A549 (cell line): ENCODE results near the gene CCDC33. TPM values are rescaled to one million over a fixed set of nuclear protein-coding genes. Genes with fewer than 3 reads are reported as not detected.

ENCODE experiments used
- ATAC-seq, 2 experiments: fragments of 200-7000 bp in 1 of 2; fragments of >200 bp in 1 of 2; cut with Nextera tagmentation in 1 of 2; cut with Tn5 transposase in 1 of 2; 3 replicates each; pipeline versions ENCODE4 v1.8.0 to v1.9.1; 2018 to 2020; ENCODE audit warnings: mild to moderate bottlenecking in 1 of 2, moderate library complexity in 1 of 2
- CTCF ChIA-PET: fragments of 300-600 bp; sonication (Branson Sonifier 250); formaldehyde crosslinking; extraction: SDS; loops from one replicate; lab custom pipeline; 2021; ENCODE audit warnings: antibody characterized with exemption, inconsistent platforms; lab: Yijun Ruan, JAX
- POLR2A ChIA-PET: fragments of 350-600 bp; formaldehyde crosslinking; extraction: SDS; loops from one replicate; lab custom pipeline; 2021; ENCODE audit warnings: antibody characterized with exemption, inconsistent platforms; lab: Yijun Ruan, JAX
- DNase-seq, 2 experiments: peaks; one replicate each; pipeline versions ENCODE4 v3.0.0 to v3.0.0-alpha.2; 2011 to 2016; ENCODE audit warnings: low read depth in 1 of 2, low spot score in 1 of 2
- FAIRE-seq: peaks from 2 replicates; lab custom pipeline; 2011; peaks lifted over from hg19 to GRCh38; lab: Jason Lieb, UNC
- H3K27ac ChIP-seq, 2 experiments: fragments of >200 bp; sonication (Bioruptor Twin); formaldehyde crosslinking; 3 replicates each; pipeline ENCODE4 v1.5.1; 2016 to 2017
- H3K4me1 ChIP-seq: fragments of >200 bp; sonication (Bioruptor Twin); formaldehyde crosslinking; 3 replicates; pipeline ENCODE4 v1.6.1; 2016
- H3K4me2 ChIP-seq: fragments of >200 bp; sonication (Bioruptor Twin); formaldehyde crosslinking; 3 replicates; pipeline ENCODE4 v1.6.1; 2016
- H3K4me3 ChIP-seq: fragments of >200 bp; sonication (Bioruptor Twin); formaldehyde crosslinking; 3 replicates; pipeline ENCODE4 v1.5.1; 2016
- H3K9me3 ChIP-seq: fragments of >200 bp; sonication (Bioruptor Twin); formaldehyde crosslinking; 3 replicates; pipeline ENCODE4 v1.6.1; 2016
- BCL3 ChIP-seq: fragments of >200 bp; sonication (Bioruptor Twin); formaldehyde crosslinking; IDR thresholded peaks from 3 replicates; pipeline ENCODE4 v1.6.1; 2016
- CBX2 ChIP-seq: fragments of 200-600 bp; sonication (generic); IDR thresholded peaks from 2 replicates; pipeline ENCODE4 v1.6.1; 2016; ENCODE audit warnings: low read depth, mild to moderate bottlenecking, borderline replicate concordance
- CTCF ChIP-seq: fragments of >200 bp; sonication (Bioruptor Twin); formaldehyde crosslinking; IDR thresholded peaks from 3 replicates; pipeline ENCODE4 v1.5.1; 2016
- EHF ChIP-seq: fragments of 250-450 bp; sonication (Bioruptor Pico); IDR thresholded peaks from 2 replicates; pipeline ENCODE4 v1.5.0; 2020; ENCODE audit warnings: mild to moderate bottlenecking
- EP300 ChIP-seq, 2 experiments: fragments of >200 bp; sonication (Bioruptor Twin); formaldehyde crosslinking; IDR thresholded peaks; 2 replicates in 1 of 2; 3 replicates in 1 of 2; pipeline ENCODE4 v1.6.1; 2016 to 2017
- ESRRA ChIP-seq: fragments of 150-350 bp; IDR thresholded peaks from 2 replicates; pipeline ENCODE4 v1.6.1; 2014; ENCODE audit warnings: mild to moderate bottlenecking, low read length, borderline replicate concordance
- FOSL2 ChIP-seq, 2 experiments: fragments of 450-650 bp in 1 of 2; fragments of >200 bp in 1 of 2; sonication (Bioruptor Twin) in 1 of 2; formaldehyde crosslinking; IDR thresholded peaks; 2 replicates each; pipeline versions ENCODE4 v1.5.0 to v1.6.1; 2016 to 2020; ENCODE audit warnings: mild to moderate bottlenecking in 1 of 2, moderate library complexity in 1 of 2
- FOXS1 ChIP-seq: fragments of 250-450 bp; sonication (Bioruptor Pico); IDR thresholded peaks from 2 replicates; pipeline ENCODE4 v1.5.0; 2020; ENCODE audit warnings: mild to moderate bottlenecking, moderate library complexity
- GATA3 ChIP-seq: IDR thresholded peaks from 2 replicates; pipeline ENCODE4 v1.6.1; 2012; ENCODE audit warnings: borderline replicate concordance
- HDAC2 ChIP-seq: fragments of 200-600 bp; sonication (generic); IDR thresholded peaks from 2 replicates; pipeline ENCODE4 v1.6.1; 2016
- HMGXB4 ChIP-seq: fragments of 250-450 bp; sonication (Bioruptor Pico); IDR thresholded peaks from 2 replicates; pipeline ENCODE4 v1.5.0; 2021; ENCODE audit warnings: mild to moderate bottlenecking, moderate library complexity, borderline replicate concordance
- HOXA7 ChIP-seq: fragments of 250-450 bp; sonication (Bioruptor Pico); IDR thresholded peaks from 2 replicates; pipeline ENCODE4 v1.5.0; 2020; ENCODE audit warnings: mild to moderate bottlenecking, moderate library complexity
- HOXB5 ChIP-seq: fragments of 250-450 bp; sonication (Bioruptor Pico); IDR thresholded peaks from 2 replicates; pipeline ENCODE4 v1.5.0; 2020; ENCODE audit warnings: mild to moderate bottlenecking, moderate library complexity
- JUN ChIP-seq, 2 experiments: fragments of >200 bp; sonication (Bioruptor Twin); formaldehyde crosslinking; IDR thresholded peaks; 2 replicates in 1 of 2; 3 replicates in 1 of 2; pipeline ENCODE4 v1.6.1; 2016 to 2017
- JUNB ChIP-seq: fragments of >200 bp; sonication (Bioruptor Twin); formaldehyde crosslinking; IDR thresholded peaks from 2 replicates; pipeline ENCODE4 v1.6.1; 2016
- MAZ ChIP-seq: fragments of 150-350 bp; IDR thresholded peaks from 2 replicates; pipeline ENCODE4 v1.6.1; 2014; ENCODE audit warnings: antibody characterized with exemption, low read depth, low read length, borderline replicate concordance
- MYC ChIP-seq: IDR thresholded peaks from 2 replicates; pipeline ENCODE4 v1.6.1; 2012; ENCODE audit warnings: mild to moderate bottlenecking, inconsistent platforms, low read length, improper control_type of control experiment, borderline replicate concordance
- NR3C1 ChIP-seq: fragments of >200 bp; sonication (Bioruptor Twin); formaldehyde crosslinking; IDR thresholded peaks from 3 replicates; pipeline ENCODE4 v1.6.1; 2017
- POLR2A ChIP-seq: IDR thresholded peaks from 2 replicates; pipeline ENCODE4 v1.6.1; 2012; ENCODE audit warnings: mild to moderate bottlenecking, low read length
- REST ChIP-seq: fragments of 200-600 bp; sonication (generic); IDR thresholded peaks from 2 replicates; pipeline ENCODE4 v1.6.1; 2016; ENCODE audit warnings: antibody characterized with exemption, mild to moderate bottlenecking, moderate library complexity
- RFX5 ChIP-seq: fragments of 450-650 bp; IDR thresholded peaks from 2 replicates; pipeline ENCODE4 v1.7.1; 2014; ENCODE audit warnings: antibody characterized with exemption, mild to moderate bottlenecking, moderate library complexity
- SMC3 ChIP-seq: fragments of >200 bp; sonication (Bioruptor Twin); formaldehyde crosslinking; IDR thresholded peaks from 3 replicates; pipeline ENCODE4 v1.6.1; 2018; ENCODE audit warnings: inconsistent platforms
- SREBF2 ChIP-seq: fragments of 450-650 bp; IDR thresholded peaks from 2 replicates; pipeline ENCODE4 v1.6.1; 2014; ENCODE audit warnings: mild to moderate bottlenecking, moderate library complexity
- ZFP36 ChIP-seq: fragments of 450-650 bp; IDR thresholded peaks from 2 replicates; pipeline ENCODE4 v1.6.1; 2014; ENCODE audit warnings: borderline replicate concordance; ENCODE audit not compliant: partially characterized antibody
- ZNF302 ChIP-seq: fragments of 250-450 bp; sonication (Bioruptor Pico); IDR thresholded peaks from 2 replicates; pipeline ENCODE4 v1.9.0; 2021; ENCODE audit warnings: inconsistent platforms, mild to moderate bottlenecking, moderate library complexity
- ZSCAN20 ChIP-seq: fragments of 250-450 bp; sonication (Bioruptor Pico); IDR thresholded peaks from 2 replicates; pipeline ENCODE4 v1.8.0; 2022; ENCODE audit warnings: mild to moderate bottlenecking, moderate library complexity
- WGBS: methylation state at CpG from one replicate; pipeline ENCODE4 v1.1.6; 2017; ENCODE audit errors: missing lambda C conversion rate; 5-methylcytosine and 5-hydroxymethylcytosine counted together
- polyA plus RNA-seq, 4 experiments: library from polyadenylated mRNA; depleted of rRNA in 3 of 4; stranded (reverse); fragments of >200 nt; fragmentation: RNase III in 1 of 4; extraction: RNeasy Plus Mini Kit Qiagen cat#74134 plus additional on column Dnase treatment in 1 of 4; gene quantifications; 2 replicates in 3 of 4; 3 replicates in 1 of 4; pipeline ENCODE4 v1.2.3, GENCODE V29; 2011 to 2017

The CCDC33 gene
- polyA plus RNA-seq, 2 of the 4 experiments (the other 2 are of a cell fraction): 5.9 to 9.2 TPM

GRCh38 chr15:74244822-74245341 lies 8.8 kb downstream of the CCDC33 start:
- POLR2A ChIA-PET: no interaction called here
- no peak for TF ChIP-seq ZNF302
- no peak for TF ChIP-seq ESRRA
- TF ChIP-seq EHF (CRISPR knock-in tag): no peak
- TF ChIP-seq SMC3: no peak
- no peak for TF ChIP-seq HOXA7
- peak; percentile 52 for TF ChIP-seq ZFP36
- no peak for TF ChIP-seq JUN (IDR thresholded peaks at IDR 0.05)
- TF ChIP-seq REST: no peak
- Histone ChIP-seq H3K4me3 (no peak overlapping the region), H3K4me2 (no peak overlapping the region), H3K4me1 (peaks cover 36% of the 10 kb centered on the region), H3K27ac (peak overlapping the region in 1 of 2 experiments; percentile 33; a peak in 1 of 6 replicates), H3K9me3 (no peaks in the 10 kb centered on the region)
- WGBS: 50% methylated on average over 1 of the region's 4 CpGs
- no peak for DNase-seq
- no peak for ATAC-seq
- CTCF ChIA-PET: interaction anchor here (1.0 to 1.9 kb wide), 2 partner anchors 16 to 63 kb away, joined by 3 to 8 read pairs; no protein-coding TSS in a partner anchor
- no peak for FAIRE-seq

- no peak overlapping the region for H3K4me2 ChIP-seq
- TF ChIP-seq EP300 (IDR thresholded peaks at IDR 0.05) (no peak), CTCF (no peak), ZSCAN20 (CRISPR knock-in tag) (no peak), JUNB (no peak), HOXB5 (no peak), SREBF2 (no peak)
- CTCF ChIA-PET: interaction anchor here (1.0 to 1.9 kb wide), 2 partner anchors 15 to 62 kb away, joined by 3 to 8 read pairs; no protein-coding TSS in a partner anchor
- peaks cover 31% of the 10 kb centered on the region for H3K4me1 ChIP-seq
- ATAC-seq (no peak), DNase-seq (no peak), FAIRE-seq (no peak)
- POLR2A ChIA-PET: no interaction called here
- H3K4me3 ChIP-seq: no peak overlapping the region
- WGBS: 86% methylated on average over 7 of the region's 36 CpGs
- H3K9me3 ChIP-seq: no peaks in the 10 kb centered on the region
- H3K27ac ChIP-seq: peak overlapping the region in 1 of 2 experiments; percentile 17; a peak in 1 of 6 replicates
These were observed 9.3 kb downstream of the CCDC33 start for GRCh38 chr15:74245342-74245931.

- Histone ChIP-seq H3K9me3 (no peaks in the 10 kb centered on the region), H3K4me2 (no peak overlapping the region), H3K4me1 (peaks cover 4% of the 10 kb centered on the region; the same call in 1 of the 3 replicates), H3K27ac (no peak overlapping the region), H3K4me3 (no peak overlapping the region)
- ATAC-seq: no peak
- 87% methylated on average over 6 of the region's 6 CpGs for WGBS
- no peak for FAIRE-seq
- no peak for DNase-seq
- POLR2A ChIA-PET: no interaction called here
- CTCF ChIA-PET: interaction anchor here (1.3 to 3.8 kb wide), 2 partner anchors 11 to 58 kb away, joined by 3 to 10 read pairs; no protein-coding TSS in a partner anchor
- TF ChIP-seq CBX2 (no peak), BCL3 (no peak), RFX5 (no peak), MYC (no peak), HDAC2 (no peak), GATA3 (no peak), FOSL2 (IDR thresholded peaks at IDR 0.05) (no peak), FOSL2 (CRISPR knock-in tag; IDR thresholded peaks at IDR 0.05) (no peak), MAZ (no peak), POLR2A (no peak), HMGXB4 (CRISPR knock-in tag) (no peak), FOXS1 (CRISPR knock-in tag) (no peak), NR3C1 (no peak)
These were observed 14.1 kb downstream of the CCDC33 start for GRCh38 chr15:74250266-74250665.
